Measurements from ENCODE around the gene ABR.
"Not testable (repeated sequence)": the region's sequence is repeated elsewhere in the genome, so short reads cannot be mapped to it uniquely, and the experiment has no call there.

Gene ABR

DNA sequence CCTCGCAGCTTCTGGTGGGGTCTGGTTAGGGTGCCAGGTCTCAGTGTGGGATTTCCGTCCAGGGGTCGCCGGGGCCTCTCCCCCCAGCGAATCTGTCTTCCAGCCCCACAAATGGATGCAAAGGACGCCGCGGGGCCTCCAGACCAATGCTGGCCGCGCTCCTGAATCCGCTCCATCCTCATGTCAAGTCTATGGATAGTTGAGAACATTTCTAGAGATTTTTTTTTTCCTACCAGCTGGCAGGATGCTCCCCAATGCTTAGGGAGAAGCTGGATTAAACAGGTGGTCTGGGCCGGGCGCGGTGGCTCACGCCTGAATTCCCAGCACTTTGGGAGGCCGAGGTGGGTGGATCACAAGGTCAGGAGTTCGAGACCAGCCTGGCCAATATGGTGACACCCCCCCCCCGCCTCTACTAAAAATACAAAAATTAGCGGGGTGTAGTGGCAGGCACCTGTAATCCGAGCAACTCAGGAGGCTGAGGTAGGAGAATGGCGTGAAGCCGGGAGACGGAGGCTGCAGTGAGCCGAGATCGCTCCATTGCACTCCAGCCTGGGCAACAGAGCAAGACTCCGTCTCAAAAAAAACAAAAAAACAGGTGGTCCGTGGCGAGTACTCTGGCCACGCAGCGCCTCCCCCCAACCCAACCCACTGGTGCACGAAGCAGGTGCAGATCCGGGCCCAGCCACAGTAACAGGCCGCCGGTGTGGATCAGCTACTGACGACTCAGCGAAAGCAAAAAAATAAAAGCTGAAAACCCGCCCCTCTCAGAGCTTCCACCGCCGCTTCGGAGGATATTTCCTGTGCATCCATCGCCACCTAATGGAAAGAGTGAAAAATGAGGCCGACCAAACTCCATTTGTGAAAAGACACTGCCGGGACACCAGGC, 199.1 kb downstream of the ABR start:
- Mint-ChIP-seq H3K27me3 (ENCODE audit: low read depth) (peaks cover 35% of the 10 kb centered on the region), H3K4me3 (peak overlapping the region; percentile 79), H3K9me3 (no peaks in the 10 kb centered on the region), H3K27ac (peak overlapping the region; percentile 49), H3K36me3 (ENCODE audit: low read depth) (no peaks in the 10 kb centered on the region), H3K4me1 (ENCODE audit: low read depth) (peaks cover 9% of the 10 kb centered on the region)
- peak; percentile 76 for DNase-seq (ENCODE audit: low spot score)

- Mint-ChIP-seq H3K36me3 (ENCODE audit: low read depth) (no peaks in the 10 kb centered on the region), H3K9me3 (no peaks in the 10 kb centered on the region), H3K4me3 (peak within 1 kb of the TSS; percentile 79), H3K4me1 (ENCODE audit: low read depth) (peaks cover 9% of the 10 kb centered on the region), H3K27ac (no peak within 1 kb of the TSS), H3K27me3 (ENCODE audit: low read depth) (peaks cover 40% of the 10 kb centered on the region)
- DNase-seq (ENCODE audit: low spot score): peak; percentile 79
Observed at GRCh38 chr17:979539-980405, 200.0 kb downstream of the ABR start, which contains the start of gene NXN. Gene NXN (minus strand): TSS chr17:979776.

- Mint-ChIP-seq H3K4me1 (ENCODE audit: low read depth) (peaks cover 9% of the 10 kb centered on the region), H3K36me3 (ENCODE audit: low read depth) (no peaks in the 10 kb centered on the region), H3K9me3 (no peaks in the 10 kb centered on the region), H3K4me3 (no peak overlapping the region), H3K27ac (no peak overlapping the region), H3K27me3 (ENCODE audit: low read depth) (peaks cover 40% of the 10 kb centered on the region)
- DNase-seq (ENCODE audit: low spot score): no peak
Observed at GRCh38 chr17:979212-979538, 200.6 kb downstream of the ABR start.

GRCh38 chr17:978103-979093, 201.4 kb downstream of the ABR start:
- no peak for DNase-seq (ENCODE audit: low spot score)
- Mint-ChIP-seq H3K4me1 (ENCODE audit: low read depth) (peaks cover 9% of the 10 kb centered on the region), H3K36me3 (ENCODE audit: low read depth) (no peaks in the 10 kb centered on the region), H3K9me3 (no peaks in the 10 kb centered on the region), H3K27ac (no peak overlapping the region), H3K27me3 (ENCODE audit: low read depth) (peaks cover 40% of the 10 kb centered on the region), H3K4me3 (peak overlapping the region; percentile 66)

GRCh38 chr17:977166-977565, 202.6 kb downstream of the ABR start:
- Mint-ChIP-seq H3K27me3 (ENCODE audit: low read depth) (peaks cover 37% of the 10 kb centered on the region), H3K36me3 (ENCODE audit: low read depth) (no peaks in the 10 kb centered on the region), H3K27ac (no peak overlapping the region), H3K4me3 (no peak overlapping the region), H3K4me1 (ENCODE audit: low read depth) (peaks cover 9% of the 10 kb centered on the region), H3K9me3 (no peaks in the 10 kb centered on the region)
- no peak for DNase-seq (ENCODE audit: low spot score)

GRCh38 chr17:976312-976711, 203.5 kb downstream of the ABR start:
- Mint-ChIP-seq H3K27me3 (ENCODE audit: low read depth) (peaks cover 37% of the 10 kb centered on the region), H3K4me1 (ENCODE audit: low read depth) (peaks cover 9% of the 10 kb centered on the region), H3K4me3 (no peak overlapping the region), H3K27ac (no peak overlapping the region), H3K36me3 (ENCODE audit: low read depth) (no peaks in the 10 kb centered on the region), H3K9me3 (no peaks in the 10 kb centered on the region)
- DNase-seq (ENCODE audit: low spot score): no peak

- H3K9me3 Mint-ChIP-seq: no peaks in the 10 kb centered on the region
- no peaks in the 10 kb centered on the region for H3K36me3 Mint-ChIP-seq (ENCODE audit: low read depth)
- peaks cover 32% of the 10 kb centered on the region for H3K27me3 Mint-ChIP-seq (ENCODE audit: low read depth)
- H3K4me3 Mint-ChIP-seq: no peak overlapping the region
- H3K27ac Mint-ChIP-seq: no peak overlapping the region
- no peak for DNase-seq (ENCODE audit: low spot score)
- H3K4me1 Mint-ChIP-seq (ENCODE audit: low read depth): peaks cover 3% of the 10 kb centered on the region
Observed at GRCh38 chr17:975371-975915, 204.3 kb downstream of the ABR start.

DNA sequence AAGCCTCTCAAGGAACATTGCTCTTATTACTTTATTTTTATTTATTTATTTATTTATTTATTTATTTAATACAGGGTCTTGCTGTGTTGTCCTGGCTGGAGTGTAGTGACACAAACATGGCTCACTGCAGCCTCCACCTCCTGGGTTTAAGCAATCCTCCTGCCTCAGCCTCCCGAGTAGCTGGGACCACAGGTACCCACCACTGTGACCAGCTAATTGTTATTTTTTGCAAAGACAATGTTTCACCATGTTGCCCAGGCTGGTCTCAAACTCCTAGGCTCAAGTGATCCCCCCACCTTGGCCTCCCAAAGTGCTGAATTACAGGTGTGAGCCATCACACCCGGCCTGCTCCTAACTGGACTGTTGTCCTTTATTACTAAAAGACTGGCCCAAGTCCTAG, 205.0 kb downstream of the ABR start:
- not testable (repeated sequence) for H3K36me3 Mint-ChIP-seq (ENCODE audit: low read depth); H3K27ac Mint-ChIP-seq; H3K4me3 Mint-ChIP-seq; H3K9me3 Mint-ChIP-seq; DNase-seq (ENCODE audit: low spot score); H3K4me1 Mint-ChIP-seq (ENCODE audit: low read depth)
- peaks cover 35% of the 10 kb centered on the region for H3K27me3 Mint-ChIP-seq (ENCODE audit: low read depth)

DNA sequence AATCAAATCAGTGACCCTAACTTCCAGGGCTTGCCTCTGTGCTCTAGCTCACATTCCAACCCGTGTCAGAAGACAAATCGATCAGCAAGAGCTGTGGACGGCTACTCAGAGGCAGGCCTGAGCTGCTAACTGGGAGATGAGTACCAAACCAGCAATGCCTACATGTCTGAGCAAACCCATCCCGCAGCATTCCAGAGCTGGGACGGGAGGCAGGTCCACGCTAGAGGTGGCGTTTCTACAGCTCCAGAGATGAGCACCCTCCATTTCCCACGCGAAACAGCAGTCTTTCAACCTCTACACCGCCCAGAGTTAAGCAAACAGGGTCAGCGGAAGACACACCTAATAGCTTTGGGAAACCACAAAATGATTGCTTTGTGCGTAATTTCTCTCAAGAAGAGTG, 206.7 kb downstream of the ABR start:
- Mint-ChIP-seq H3K9me3 (no peaks in the 10 kb centered on the region), H3K27me3 (ENCODE audit: low read depth) (peaks cover 39% of the 10 kb centered on the region), H3K4me1 (ENCODE audit: low read depth) (no peaks in the 10 kb centered on the region), H3K27ac (no peak overlapping the region), H3K4me3 (no peak overlapping the region), H3K36me3 (ENCODE audit: low read depth) (no peaks in the 10 kb centered on the region)
- no peak for DNase-seq (ENCODE audit: low spot score)

GRCh38 chr17:971861-972260, 207.9 kb downstream of the ABR start:
- not testable (repeated sequence) for H3K9me3 Mint-ChIP-seq; H3K4me1 Mint-ChIP-seq (ENCODE audit: low read depth); H3K36me3 Mint-ChIP-seq (ENCODE audit: low read depth); DNase-seq (ENCODE audit: low spot score); H3K4me3 Mint-ChIP-seq; H3K27ac Mint-ChIP-seq
- peaks cover 27% of the 10 kb centered on the region for H3K27me3 Mint-ChIP-seq (ENCODE audit: low read depth)

GRCh38 chr17:970364-970763, 209.4 kb downstream of the ABR start:
- Mint-ChIP-seq H3K9me3 (no peaks in the 10 kb centered on the region), H3K27me3 (ENCODE audit: low read depth) (peaks cover 12% of the 10 kb centered on the region), H3K4me3 (no peak overlapping the region), H3K4me1 (ENCODE audit: low read depth) (no peaks in the 10 kb centered on the region), H3K27ac (no peak overlapping the region), H3K36me3 (ENCODE audit: low read depth) (no peaks in the 10 kb centered on the region)
- no peak for DNase-seq (ENCODE audit: low spot score)

DNA sequence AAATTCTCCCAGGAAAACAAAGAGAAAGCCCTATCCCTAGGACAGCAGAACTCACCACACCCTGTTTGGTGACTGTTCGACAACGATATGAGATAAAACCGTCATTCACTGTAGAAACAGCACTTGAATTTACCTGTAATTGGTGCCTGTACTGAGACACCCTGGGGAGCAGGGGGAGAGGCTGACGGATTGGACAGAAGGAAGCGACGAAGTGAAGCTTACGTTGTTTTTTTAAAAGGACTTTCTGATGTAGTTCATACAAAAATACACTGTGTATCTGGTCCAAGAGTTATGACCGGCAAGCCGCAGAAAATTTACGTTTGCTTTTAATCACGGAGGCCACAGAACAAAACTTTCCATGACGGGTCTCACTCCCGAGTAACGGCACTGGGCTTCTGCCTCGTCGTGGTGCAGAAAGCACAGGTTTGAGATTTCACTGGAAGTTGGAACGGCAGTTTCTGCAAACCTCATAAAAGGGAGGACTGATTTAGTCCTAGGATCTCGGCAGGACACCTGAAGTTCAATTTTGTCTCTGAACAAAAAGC, 209.9 kb downstream of the ABR start:
- H3K36me3 Mint-ChIP-seq (ENCODE audit: low read depth): no peaks in the 10 kb centered on the region
- H3K4me1 Mint-ChIP-seq (ENCODE audit: low read depth): no peaks in the 10 kb centered on the region
- H3K27ac Mint-ChIP-seq: no peak overlapping the region
- no peak overlapping the region for H3K4me3 Mint-ChIP-seq
- peaks cover 11% of the 10 kb centered on the region for H3K27me3 Mint-ChIP-seq (ENCODE audit: low read depth)
- no peak for DNase-seq (ENCODE audit: low spot score)
- H3K9me3 Mint-ChIP-seq: no peaks in the 10 kb centered on the region
